CD4-positive, alpha-beta memory T cell (primary cell): ENCODE results near the gene HOXB4. TPM values are rescaled to one million over a fixed set of nuclear protein-coding genes. Genes with fewer than 3 reads are reported as not detected.

Experiments used
- CTCF ChIA-PET: fragments of 350-600 bp; sonication (Branson Sonifier 250); formaldehyde crosslinking; loops from one replicate; lab custom pipeline; 2021; ENCODE audit warnings: inconsistent platforms; ENCODE audit not compliant: partially characterized antibody; lab: Charles Lee
- POLR2A ChIA-PET: fragments of 350-600 bp; sonication (Branson Sonifier 250); formaldehyde crosslinking; loops from one replicate; lab custom pipeline; 2021; ENCODE audit not compliant: partially characterized antibody; lab: Charles Lee
- DNase-seq, 5 donors: peaks; one replicate each; pipeline versions ENCODE4 v3.0.0 to v3.0.0-alpha.2; 2020 to 2022; ENCODE audit warnings: mixed read lengths in 1 of 5
- H3K27ac ChIP-seq: one replicate; pipeline ENCODE4 v1.7.0; 2013; ENCODE audit warnings: low read depth, low read length
- H3K27me3 ChIP-seq: 2 replicates; pipeline ENCODE4 v1.7.0; 2013; ENCODE audit warnings: mild to moderate bottlenecking, low read length, moderate library complexity; ENCODE audit not compliant: insufficient read depth
- H3K36me3 ChIP-seq: 2 replicates; pipeline ENCODE4 v1.7.0; 2013; ENCODE audit warnings: mild to moderate bottlenecking, low read length, moderate library complexity; ENCODE audit not compliant: insufficient read depth
- H3K4me1 ChIP-seq: 2 replicates; pipeline ENCODE4 v1.7.0; 2013; ENCODE audit warnings: mild to moderate bottlenecking, low read length, moderate library complexity; ENCODE audit not compliant: insufficient read depth
- H3K4me3 ChIP-seq, 2 donors: one replicate each; pipeline ENCODE4 v1.7.0; 2013; ENCODE audit warnings: low read length in 2 of 2, mild to moderate bottlenecking in 1 of 2
- H3K9me3 ChIP-seq, 2 donors: one replicate each; pipeline ENCODE4 v1.7.0; 2013; ENCODE audit warnings: low read length in 2 of 2, control low read depth in 1 of 2; ENCODE audit not compliant: control insufficient read depth in 1 of 2
- H3K27ac Mint-ChIP-seq, 7 donors: one replicate each; pipeline ENCODE4 v1.8.0; 2020 to 2021; ENCODE audit warnings: mixed read lengths in 7 of 7, mild to moderate bottlenecking in 6 of 7, inconsistent platforms in 3 of 7, moderate library complexity in 3 of 7
- H3K27me3 Mint-ChIP-seq, 2 donors: one replicate each; pipeline ENCODE4 v1.8.0; 2020 to 2021; ENCODE audit warnings: mixed read lengths in 2 of 2
- H3K36me3 Mint-ChIP-seq, 2 donors: one replicate each; pipeline ENCODE4 v1.8.0; 2020 to 2021; ENCODE audit warnings: mixed read lengths in 2 of 2, inconsistent platforms in 1 of 2, mild to moderate bottlenecking in 1 of 2
- H3K4me1 Mint-ChIP-seq, 4 donors: one replicate each; pipeline ENCODE4 v1.8.0; 2020 to 2021; ENCODE audit warnings: mixed read lengths in 4 of 4, mild to moderate bottlenecking in 1 of 4
- H3K4me3 Mint-ChIP-seq, 8 donors: one replicate each; pipeline ENCODE4 v1.8.0; 2020 to 2021; ENCODE audit warnings: mixed read lengths in 8 of 8, mild to moderate bottlenecking in 7 of 8, moderate library complexity in 6 of 8, inconsistent platforms in 3 of 8
- H3K9me3 Mint-ChIP-seq, 8 donors: one replicate each; pipeline ENCODE4 v1.8.0; 2020 to 2021; ENCODE audit warnings: mixed read lengths in 8 of 8, mild to moderate bottlenecking in 5 of 8, inconsistent platforms in 3 of 8, moderate library complexity in 1 of 8
- intact Hi-C: fragments of 100-400 bp; cut with micrococcal nuclease; formaldehyde crosslinking; loops from one replicate; pipeline ENCODE4 v1.15.1; 2023
- polyA plus RNA-seq, 2 donors: library from polyadenylated mRNA; unstranded; fragments of 300-500 nt; fragmentation: Illumina TruSeq; gene quantifications; one replicate each; pipeline ENCODE4 v1.2.3, GENCODE V29; 2021
- total RNA-seq, 2 experiments: library from RNA; stranded (reverse); gene quantifications; one replicate each; pipeline ENCODE4 v1.2.3, GENCODE V29; 2021

The HOXB4 gene
- total and polyA plus RNA-seq, 4 experiments from 2014 or later: 0.11 to 4.5 (median 1.6) TPM

DNA sequence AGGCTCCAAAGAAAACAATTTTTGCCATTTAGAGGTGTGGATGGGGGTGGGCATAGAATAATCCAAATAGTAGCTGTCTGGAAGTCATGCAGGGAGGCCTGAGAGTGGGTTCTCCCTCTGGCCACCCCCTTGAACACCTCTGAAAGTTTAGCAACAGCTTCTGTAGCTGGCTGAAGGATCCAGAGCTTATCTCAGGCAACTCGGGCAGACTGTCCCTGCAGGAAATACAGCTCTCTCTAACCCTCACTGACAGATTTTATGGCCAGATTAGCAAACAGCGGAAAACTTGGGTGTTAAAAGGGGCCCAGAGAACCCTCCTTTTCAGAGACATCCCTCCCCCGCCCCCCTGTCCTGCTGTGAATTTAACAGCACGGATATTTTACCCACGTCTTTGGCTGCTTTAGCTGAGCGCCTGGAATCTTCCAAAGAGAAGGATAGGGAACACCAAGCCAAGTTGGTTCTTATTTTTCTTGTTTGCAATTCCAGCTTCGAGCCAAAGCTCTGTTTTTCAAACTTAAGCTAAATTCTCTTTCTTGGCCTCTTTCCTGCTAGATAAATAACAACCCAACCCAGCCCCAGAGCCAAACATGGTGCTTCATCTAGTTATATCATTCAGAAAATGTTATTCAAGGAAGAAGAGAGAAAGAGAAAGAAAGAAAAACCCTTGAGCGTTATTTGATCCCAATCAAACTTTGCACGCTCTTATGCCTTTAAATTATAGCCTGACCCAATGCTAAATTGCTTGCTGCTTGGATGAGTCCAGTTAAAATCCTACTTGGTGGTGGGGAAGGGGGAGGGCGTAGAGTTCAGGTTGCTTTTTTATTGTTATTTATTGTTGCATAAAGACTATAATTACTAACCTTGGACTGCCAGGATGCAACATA is 31.0 kb downstream of the HOXB4 start:
- Mint-ChIP-seq H3K4me3 (peak overlapping the region; percentile 44 to 89 (median 66)), H3K27ac (peak overlapping the region; percentile 62 to 94 (median 88)), H3K9me3 (no peaks in the 10 kb centered on the region), H3K36me3 (peaks cover 4 to 11% of the 10 kb centered on the region in 2 donors), H3K4me1 (peaks cover 11 to 59% (median 34%) of the 10 kb centered on the region in 4 donors), H3K27me3 (peaks cover 0 to 7% of the 10 kb centered on the region in 2 donors)
- no peak overlapping the region for H3K4me3 ChIP-seq
- POLR2A ChIA-PET: interaction anchor here (0.7 to 1.8 kb wide), 5 partner anchors 8 to 34 kb away, joined by 3 to 12 read pairs (median 6); partner anchors contain the start of gene HOXB4
- no peak for DNase-seq
- H3K36me3 ChIP-seq: no peaks in the 10 kb centered on the region
- intact Hi-C loops: no loop called here
- CTCF ChIA-PET: interaction anchor here (0.8 to 1.9 kb wide), 6 partner anchors 10 to 55 kb away, joined by 3 to 8 read pairs (median 4); partner anchors contain the start of gene HOXB5
- H3K4me1 ChIP-seq: peaks cover 30% of the 10 kb centered on the region
- no peaks in the 10 kb centered on the region for H3K27me3 ChIP-seq
- no peaks in the 10 kb centered on the region for H3K9me3 ChIP-seq
- H3K27ac ChIP-seq: peak overlapping the region; percentile 51

DNA sequence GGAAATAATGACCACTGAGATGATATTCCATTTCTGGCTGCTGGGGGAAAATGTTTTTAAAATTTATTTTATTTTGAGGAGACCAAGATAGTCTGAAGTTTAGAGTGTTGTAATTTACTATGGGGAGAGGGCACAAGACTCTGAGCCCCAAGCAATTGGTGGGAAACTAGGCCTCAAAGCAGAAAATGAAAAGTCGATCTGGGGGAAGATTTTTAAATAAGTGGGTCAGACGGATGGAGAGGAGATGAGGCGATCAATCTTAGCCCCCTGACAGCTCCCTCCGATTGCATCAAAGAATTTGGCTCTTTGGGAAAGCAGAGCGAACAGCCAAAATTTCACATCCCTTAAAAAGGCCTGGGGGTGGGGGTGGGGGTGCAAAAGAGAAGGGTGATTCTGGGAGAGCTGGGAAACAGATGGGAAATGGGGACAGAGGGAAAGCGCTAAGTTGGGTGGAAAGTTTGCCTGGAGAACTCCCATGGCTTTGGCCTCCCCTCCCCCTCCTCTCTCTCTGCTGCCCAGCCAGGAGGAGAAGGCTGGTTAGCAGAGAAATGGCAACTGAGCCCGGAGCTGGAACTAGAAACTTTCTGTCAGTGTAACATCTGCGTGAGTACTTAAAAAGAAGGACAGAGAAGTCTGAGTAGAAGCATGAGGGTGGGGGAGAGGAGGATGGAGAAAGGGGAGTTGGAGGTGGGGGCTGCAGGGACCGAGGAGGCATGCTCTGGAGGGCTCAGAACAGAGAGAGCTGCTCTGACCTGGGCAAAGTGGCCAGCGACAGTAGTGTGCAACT is 31.8 kb downstream of the HOXB4 start:
- POLR2A ChIA-PET: interaction anchor here (0.7 to 1.8 kb wide), 6 partner anchors 9 to 33 kb away, joined by 3 to 12 read pairs (median 4); partner anchors contain the start of gene HOXB4
- H3K27me3 Mint-ChIP-seq: peaks cover 0 to 7% of the 10 kb centered on the region in 2 donors

DNA sequence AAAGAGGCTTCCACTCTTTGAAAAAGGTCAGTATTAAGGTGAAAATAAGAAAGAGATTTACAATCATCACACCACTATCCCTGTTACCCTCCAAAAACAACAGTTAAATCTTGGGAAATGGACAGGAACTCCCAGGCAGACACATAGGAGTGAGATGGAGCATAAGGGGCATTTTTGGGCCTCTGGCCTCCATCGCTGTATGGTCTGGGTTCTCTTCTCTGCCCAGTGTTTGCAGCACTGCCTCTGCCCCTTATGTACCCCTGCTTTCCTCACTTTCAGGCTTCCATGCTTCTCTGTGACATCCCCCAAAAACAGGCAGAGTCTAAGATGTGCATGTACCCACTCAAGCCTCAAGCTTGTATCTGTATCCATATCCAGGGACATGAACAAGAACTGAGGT is 32.6 kb downstream of the HOXB4 start:
- peak overlapping the region; percentile 80 to 94 (median 85) for H3K27ac Mint-ChIP-seq
- Histone ChIP-seq H3K4me1 (peaks cover 36% of the 10 kb centered on the region), H3K36me3 (no peaks in the 10 kb centered on the region), H3K27me3 (no peaks in the 10 kb centered on the region), H3K27ac (peak overlapping the region; percentile 86), H3K4me3 (peak overlapping the region in 1 of 2 donors; percentile 14), H3K9me3 (no peaks in the 10 kb centered on the region)
- DNase-seq: no peak
- peak overlapping the region; percentile 89 to 99 (median 94) for H3K4me3 Mint-ChIP-seq
- ChIA-PET POLR2A (interaction anchor here (1.4 kb wide), 1 partner anchor 34 kb away, joined by 3 read pairs; no protein-coding TSS in a partner anchor), CTCF (interaction anchor here (0.7 to 1.8 kb wide), 2 partner anchors 22 to 1604 kb away, joined by 3 to 5 read pairs; no protein-coding TSS in a partner anchor)
- peaks cover 4 to 20% of the 10 kb centered on the region in 2 donors for H3K36me3 Mint-ChIP-seq
- H3K9me3 Mint-ChIP-seq: no peaks in the 10 kb centered on the region
- peaks cover 12 to 70% (median 39%) of the 10 kb centered on the region in 4 donors for H3K4me1 Mint-ChIP-seq
- H3K27me3 Mint-ChIP-seq: peaks cover 3 to 7% of the 10 kb centered on the region in 2 donors
- intact Hi-C loops: no loop called here

More for the DNA sequence above, 31.8 kb downstream of the HOXB4 start:
- Mint-ChIP-seq H3K36me3 (peaks cover 4 to 16% of the 10 kb centered on the region in 2 donors), H3K27ac (peak overlapping the region; percentile 41 to 90 (median 87)), H3K4me3 (peak overlapping the region; percentile 18 to 97 (median 74)), H3K9me3 (no peaks in the 10 kb centered on the region), H3K4me1 (peaks cover 11 to 64% (median 36%) of the 10 kb centered on the region in 4 donors)
- intact Hi-C loops: no loop called here
- Histone ChIP-seq H3K4me3 (no peak overlapping the region), H3K27me3 (no peaks in the 10 kb centered on the region), H3K4me1 (peaks cover 31% of the 10 kb centered on the region), H3K9me3 (no peaks in the 10 kb centered on the region), H3K27ac (no peak overlapping the region), H3K36me3 (no peaks in the 10 kb centered on the region)
- CTCF ChIA-PET: interaction anchor here (0.7 to 1.9 kb wide), 5 partner anchors 11 to 1605 kb away, joined by 3 to 8 read pairs (median 3); no protein-coding TSS in a partner anchor
- DNase-seq: no peak

DNA sequence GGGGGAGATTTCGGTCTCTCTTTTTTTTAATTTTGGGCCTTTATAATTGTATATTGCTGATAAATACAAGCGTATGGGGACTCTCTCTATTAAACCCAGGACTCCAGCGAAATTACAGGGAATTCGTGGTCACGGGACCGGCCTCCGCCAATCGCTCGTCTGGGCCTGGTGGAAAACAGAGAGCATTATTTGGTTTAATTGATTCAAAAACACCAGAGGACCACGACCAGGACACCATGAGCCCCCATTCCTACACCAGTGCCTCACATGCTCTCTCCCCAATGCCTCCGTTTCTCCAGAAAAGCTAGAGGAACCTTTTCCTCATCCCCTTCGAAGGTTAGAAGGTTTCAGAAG is 33.2 kb downstream of the HOXB4 start, which contains the start of gene HOXB2:
Gene HOXB2, minus strand, starts transcription at position 88 of the 354 bp plus-strand sequence. CDS start 198 bp downstream, outside the sequence.
- Mint-ChIP-seq H3K9me3 (no peaks in the 10 kb centered on the region), H3K36me3 (peaks cover 3 to 20% of the 10 kb centered on the region in 2 donors), H3K4me3 (peak within 1 kb of the TSS; percentile 89 to 99 (median 94)), H3K4me1 (peaks cover 14 to 76% (median 42%) of the 10 kb centered on the region in 4 donors), H3K27ac (peak within 1 kb of the TSS; percentile 83 to 97 (median 93)), H3K27me3 (peaks cover 6 to 7% of the 10 kb centered on the region in 2 donors)
- no peaks in the 10 kb centered on the region for H3K27me3 ChIP-seq
- peak within 1 kb of the TSS; percentile 74 to 86 for H3K4me3 ChIP-seq
- ChIA-PET POLR2A (interaction anchor here (0.5 to 1.4 kb wide), 2 partner anchors 34 to 1410 kb away, joined by 3 read pairs; no protein-coding TSS in a partner anchor), CTCF (no interaction called here)
- no peaks in the 10 kb centered on the region for H3K9me3 ChIP-seq
- peaks cover 36% of the 10 kb centered on the region for H3K4me1 ChIP-seq
- H3K27ac ChIP-seq: peak within 1 kb of the TSS; percentile 86
- no peaks in the 10 kb centered on the region for H3K36me3 ChIP-seq
- intact Hi-C loops: no loop called here
- DNase-seq: no peak

DNA sequence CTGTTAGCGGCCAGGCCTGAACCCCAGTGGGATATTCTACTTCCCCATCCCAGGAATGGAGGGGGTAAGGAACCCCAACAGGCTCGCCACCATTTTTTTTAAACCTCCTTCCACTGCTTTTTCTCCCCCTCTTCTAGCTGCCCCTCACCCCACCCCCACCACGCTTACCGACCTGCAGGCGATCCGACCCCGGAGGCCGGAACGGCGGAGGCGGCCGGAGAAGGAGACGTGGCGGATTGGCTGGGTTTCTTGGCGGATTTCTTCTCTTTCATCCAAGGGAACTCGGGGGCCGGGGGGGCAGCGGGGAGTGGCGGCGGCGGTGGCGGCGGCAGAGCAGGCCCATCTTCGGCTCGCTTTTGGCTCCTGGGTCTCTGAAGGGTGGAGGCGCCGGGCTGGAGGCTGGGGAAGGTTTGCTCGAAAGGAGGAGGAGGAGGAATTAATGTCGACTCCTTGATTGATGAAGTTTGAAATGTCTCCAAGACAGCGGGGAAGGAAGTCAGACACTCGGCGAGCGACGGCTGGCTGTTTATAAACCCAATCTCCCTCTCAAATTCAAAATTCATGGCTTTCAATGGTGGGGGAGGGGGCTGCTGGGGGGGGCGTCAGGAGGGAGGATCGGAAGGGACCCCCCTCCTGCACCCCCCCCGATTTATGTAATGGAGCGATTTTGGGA is 33.7 kb downstream of the HOXB4 start:
- CTCF ChIA-PET: interaction anchor here (0.9 kb wide), 1 partner anchor 37 kb away, joined by 3 read pairs; no protein-coding TSS in a partner anchor
- peak overlapping the region; percentile 86 for H3K27ac ChIP-seq
- peaks cover 14 to 80% (median 45%) of the 10 kb centered on the region in 4 donors for H3K4me1 Mint-ChIP-seq
- H3K4me1 ChIP-seq: peaks cover 36% of the 10 kb centered on the region
- H3K27ac Mint-ChIP-seq: peak overlapping the region; percentile 83 to 97 (median 93)
- peaks cover 0 to 20% of the 10 kb centered on the region in 2 donors for H3K36me3 Mint-ChIP-seq
- H3K9me3 ChIP-seq: no peaks in the 10 kb centered on the region
- no peaks in the 10 kb centered on the region for H3K36me3 ChIP-seq
- peaks cover 6 to 7% of the 10 kb centered on the region in 2 donors for H3K27me3 Mint-ChIP-seq
- peak overlapping the region; percentile 74 to 86 for H3K4me3 ChIP-seq
- H3K27me3 ChIP-seq: no peaks in the 10 kb centered on the region
- POLR2A ChIA-PET: interaction anchor here (0.5 to 2.1 kb wide), 7 partner anchors 12 to 1411 kb away, joined by 3 to 12 read pairs (median 3); partner anchors contain the start of gene KPNB1
- DNase-seq: peak in 4 of 5 donors; percentile 24 to 70 (median 32)
- H3K4me3 Mint-ChIP-seq: peak overlapping the region; percentile 89 to 99 (median 94)
- H3K9me3 Mint-ChIP-seq: no peaks in the 10 kb centered on the region
- intact Hi-C loops: loop anchor here (5.0 kb wide), 2 partner anchors 37 to 52 kb away; no protein-coding TSS in a partner anchor
